Erythroblast (primary cell): ENCODE data around the gene DYNAP.

Experiments
- GATA1 ChIP-seq: IDR thresholded peaks from 2 replicates; pipeline ENCODE4 v1.6.1; 2011; ENCODE audit warnings: low read depth, mild to moderate bottlenecking, control low read depth, low read length, moderate library complexity
- POLR2A ChIP-seq: IDR thresholded peaks from 2 replicates; pipeline ENCODE4 v1.6.1; 2011; ENCODE audit warnings: mild to moderate bottlenecking, low read length

DNA sequence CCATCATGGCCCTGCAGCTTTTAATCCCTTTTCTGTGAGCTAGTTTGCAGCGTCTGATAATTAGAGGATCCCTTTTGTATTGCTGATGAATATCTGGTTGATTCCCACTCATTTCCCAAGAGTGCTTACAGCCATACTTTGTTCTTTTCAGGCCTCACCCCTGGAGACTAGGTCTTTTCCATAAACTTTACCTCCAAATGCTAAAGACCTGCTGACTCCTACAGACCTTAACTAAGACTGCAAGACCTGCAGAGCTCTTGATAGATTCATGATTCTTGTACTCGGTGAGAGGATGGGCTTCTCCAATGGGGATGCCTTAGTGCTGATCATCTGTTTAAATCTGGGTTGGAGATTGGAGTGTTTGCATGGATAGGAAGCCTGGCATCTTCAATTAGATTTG, 33.1 kb upstream of the DYNAP start:
- TF ChIP-seq POLR2A (no peak), GATA1 (no peak)
